Stomach (tissue), 4 donors: ENCODE results near the gene TBX4.

Source experiments
- POLR2AphosphoS5 ChIP-seq, 3 donors: sonication (generic); formaldehyde crosslinking; IDR thresholded peaks; one replicate each; pipeline ENCODE4 v1.6.1; 2016; ENCODE audit warnings: antibody characterized with exemption in 3 of 3
- TF ChIP-seq, protein P1 (sequence below), 7 experiments: fragments of 450-650 bp in 4 of 7; fragments of 200-600 bp in 3 of 7; sonication (generic) in 3 of 7; IDR thresholded peaks; one replicate each; pipeline ENCODE4 v1.5.1; 2016 to 2019; ENCODE audit warnings: antibody characterized with exemption in 7 of 7, control low read depth in 2 of 7, mild to moderate bottlenecking in 1 of 7

DNA sequence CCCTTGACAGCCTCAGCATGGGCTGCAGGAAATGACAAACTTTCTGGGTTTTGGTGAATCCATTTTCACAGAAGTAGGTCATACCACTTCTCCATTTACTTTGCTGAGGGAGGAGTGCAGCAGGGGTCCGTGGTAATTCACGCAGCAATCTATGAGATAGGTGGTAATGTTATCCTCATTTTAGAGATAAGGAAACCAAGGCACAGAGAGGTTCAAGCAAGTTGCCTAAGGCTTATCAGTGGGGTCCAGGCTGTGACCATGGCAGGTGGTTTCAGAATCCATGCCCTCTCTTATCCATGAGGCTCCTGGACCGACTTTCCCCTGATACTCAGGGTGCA is 12.6 kb downstream of the TBX4 start:
- TF ChIP-seq, protein P1, sequence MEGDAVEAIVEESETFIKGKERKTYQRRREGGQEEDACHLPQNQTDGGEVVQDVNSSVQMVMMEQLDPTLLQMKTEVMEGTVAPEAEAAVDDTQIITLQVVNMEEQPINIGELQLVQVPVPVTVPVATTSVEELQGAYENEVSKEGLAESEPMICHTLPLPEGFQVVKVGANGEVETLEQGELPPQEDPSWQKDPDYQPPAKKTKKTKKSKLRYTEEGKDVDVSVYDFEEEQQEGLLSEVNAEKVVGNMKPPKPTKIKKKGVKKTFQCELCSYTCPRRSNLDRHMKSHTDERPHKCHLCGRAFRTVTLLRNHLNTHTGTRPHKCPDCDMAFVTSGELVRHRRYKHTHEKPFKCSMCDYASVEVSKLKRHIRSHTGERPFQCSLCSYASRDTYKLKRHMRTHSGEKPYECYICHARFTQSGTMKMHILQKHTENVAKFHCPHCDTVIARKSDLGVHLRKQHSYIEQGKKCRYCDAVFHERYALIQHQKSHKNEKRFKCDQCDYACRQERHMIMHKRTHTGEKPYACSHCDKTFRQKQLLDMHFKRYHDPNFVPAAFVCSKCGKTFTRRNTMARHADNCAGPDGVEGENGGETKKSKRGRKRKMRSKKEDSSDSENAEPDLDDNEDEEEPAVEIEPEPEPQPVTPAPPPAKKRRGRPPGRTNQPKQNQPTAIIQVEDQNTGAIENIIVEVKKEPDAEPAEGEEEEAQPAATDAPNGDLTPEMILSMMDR (IDR thresholded peaks at IDR 0.05): no peak
- TF ChIP-seq POLR2AphosphoS5 (IDR thresholded peaks at IDR 0.05): no peak
